PC-3 (cell line): ENCODE data around the gene WNK1. TPM values are rescaled to one million over a fixed set of nuclear protein-coding genes. Genes with fewer than 3 reads are reported as not detected.

Experiments
- ATAC-seq: fragments of 200-7000 bp; cut with Tn5 transposase; 2 replicates; pipeline ENCODE4 v1.9.1; 2020; ENCODE audit warnings: mild to moderate bottlenecking, moderate library complexity
- BruUV-seq: library from RNA; stranded (reverse); fragments of 400-500 nt; replicated peaks from 2 replicates; lab custom pipeline; 2021; lab: Mats Ljungman, UMichigan
- CTCF ChIA-PET: fragments of 300-600 bp; sonication (Branson Sonifier 250); formaldehyde crosslinking; loops from one replicate; lab custom pipeline; 2022; ENCODE audit warnings: antibody characterized with exemption; lab: Charles Lee
- POLR2A ChIA-PET: fragments of 300-600 bp; sonication (Branson Sonifier 250); formaldehyde crosslinking; loops from one replicate; lab custom pipeline; 2022; ENCODE audit warnings: antibody characterized with exemption; ENCODE audit not compliant: unreplicated experiment; lab: Charles Lee
- DNase-seq: peaks from one replicate; pipeline ENCODE4 v3.0.0-alpha.2; 2015
- H2AFZ ChIP-seq: fragments of 300-600 bp; sonication (generic); 2 replicates; pipeline ENCODE4 v1.6.0; 2016; ENCODE audit warnings: antibody characterized with exemption, low read length
- H3F3A ChIP-seq: fragments of 300-600 bp; sonication (generic); one replicate; pipeline ENCODE4 v1.6.0; 2017; ENCODE audit warnings: antibody characterized with exemption, low read length, control low read depth, mild to moderate bottlenecking; ENCODE audit not compliant: unreplicated experiment
- H3K27ac ChIP-seq: fragments of 300-600 bp; sonication (generic); 2 replicates; pipeline ENCODE4 v1.5.1; 2016; ENCODE audit warnings: mild to moderate bottlenecking, low read length
- H3K27me3 ChIP-seq: fragments of 300-600 bp; sonication (generic); 2 replicates; pipeline ENCODE4 v1.6.1; 2016; ENCODE audit warnings: low read length, mixed read lengths
- H3K36me3 ChIP-seq: fragments of 300-600 bp; sonication (generic); 2 replicates; pipeline ENCODE4 v1.6.1; 2016; ENCODE audit warnings: low read depth, mixed run types, low read length, mixed read lengths
- H3K4me1 ChIP-seq: fragments of 300-600 bp; sonication (generic); 2 replicates; pipeline ENCODE4 v1.5.1; 2016; ENCODE audit warnings: low read length; ENCODE audit not compliant: insufficient read depth
- H3K4me2 ChIP-seq: fragments of 300-600 bp; sonication (generic); 2 replicates; pipeline ENCODE4 v1.6.0; 2016; ENCODE audit warnings: low read length
- H3K4me3 ChIP-seq: fragments of 300-600 bp; sonication (generic); 2 replicates; pipeline ENCODE4 v1.5.1; 2016; ENCODE audit warnings: mild to moderate bottlenecking, low read length, mixed read lengths
- H3K79me2 ChIP-seq: fragments of 300-600 bp; sonication (generic); 2 replicates; pipeline ENCODE4 v1.6.1; 2017; ENCODE audit warnings: low read length, mixed read lengths
- H3K9ac ChIP-seq: fragments of 300-600 bp; sonication (generic); 2 replicates; pipeline ENCODE4 v1.6.0; 2016; ENCODE audit warnings: mild to moderate bottlenecking, low read length
- H3K9me2 ChIP-seq: fragments of 300-600 bp; sonication (generic); replicated peaks from 2 replicates; pipeline ENCODE4 v1.6.1; 2016; ENCODE audit warnings: mixed run types, low read length, mixed read lengths
- H3K9me3 ChIP-seq: fragments of 300-600 bp; sonication (generic); 2 replicates; pipeline ENCODE4 v1.6.1; 2016; ENCODE audit warnings: low read length, mixed read lengths
- H4K20me1 ChIP-seq: fragments of 300-600 bp; sonication (generic); 2 replicates; pipeline ENCODE4 v1.6.1; 2016; ENCODE audit warnings: low read length, mixed read lengths
- CTCF ChIP-seq: fragments of 300-600 bp; sonication (generic); conservative IDR thresholded peaks from 2 replicates; pipeline ENCODE4 v1.5.1; 2017; ENCODE audit warnings: antibody characterized with exemption, low read depth, mild to moderate bottlenecking, low read length
- EZH2 ChIP-seq: fragments of 300-600 bp; sonication (generic); IDR thresholded peaks from one replicate; pipeline ENCODE4 v1.6.1; 2017; ENCODE audit warnings: antibody characterized with exemption, mild to moderate bottlenecking, low read length; ENCODE audit not compliant: unreplicated experiment
- EZH2phosphoT487 ChIP-seq: fragments of 300-600 bp; sonication (generic); IDR thresholded peaks from 2 replicates; pipeline ENCODE4 v1.6.1; 2018; ENCODE audit warnings: mild to moderate bottlenecking, antibody characterized with exemption, low read length, borderline replicate concordance
- intact Hi-C: fragments of 100-400 bp; cut with micrococcal nuclease; formaldehyde crosslinking; loops from 2 replicates; pipeline ENCODE4 v1.9.0; 2023
- total RNA-seq: library from RNA; depleted of rRNA; stranded (reverse); fragments of >200 nt; gene quantifications from 2 replicates; pipeline ENCODE4 v1.2.3, GENCODE V29; 2014

Gene WNK1
- total RNA-seq, 1 experiment from 2014 or later = 44.5 TPM

DNA sequence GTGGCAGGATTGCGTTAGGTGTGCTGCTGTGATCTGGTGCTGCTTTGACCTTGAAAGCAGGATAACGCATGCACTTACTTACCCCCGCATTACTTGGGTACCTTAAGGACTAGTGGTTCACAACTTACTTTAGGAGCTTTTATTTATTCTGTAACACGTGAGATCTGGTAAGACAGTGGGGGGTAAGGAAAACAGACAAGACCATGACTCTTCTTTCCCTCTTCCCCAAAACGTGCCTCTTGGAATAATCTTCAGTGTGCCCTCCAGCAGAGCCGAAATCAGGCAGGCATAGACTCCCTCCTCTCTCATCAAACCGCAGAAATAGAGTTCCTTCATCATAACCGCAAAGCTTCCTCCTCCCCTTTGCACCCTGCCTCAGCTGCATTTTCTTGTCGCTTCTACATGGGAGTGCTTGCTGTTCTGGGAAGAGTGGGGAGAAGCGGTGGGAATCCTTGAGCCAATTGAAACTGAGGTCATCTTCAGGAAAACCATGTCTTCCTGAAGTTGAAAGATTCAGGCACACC lies 153.7 kb downstream of the WNK1 start:
- TF ChIP-seq EZH2 = no peak
- TF ChIP-seq CTCF = no peak
- no peak for TF ChIP-seq EZH2phosphoT487
- DNase-seq (no peak), ATAC-seq (no peak)
- Histone ChIP-seq H3K4me3 (no peak overlapping the region), H3K9me2 (no peaks in the 10 kb centered on the region), H4K20me1 (no peaks in the 10 kb centered on the region), H3K4me1 (no peaks in the 10 kb centered on the region; the same call in 1 of the 2 replicates), H3K9me3 (no peaks in the 10 kb centered on the region), H3K36me3 (peaks cover 47% of the 10 kb centered on the region), H3K27ac (no peak overlapping the region), H3K9ac (no peak overlapping the region), H2AFZ (no peak overlapping the region), H3F3A (no peaks in the 10 kb centered on the region), H3K27me3 (no peaks in the 10 kb centered on the region), H3K4me2 (no peak overlapping the region), H3K79me2 (no peaks in the 10 kb centered on the region)
- no TSS peak for BruUV-seq
- POLR2A ChIA-PET = no interaction called here
- intact Hi-C loops = no loop called here
- CTCF ChIA-PET = no interaction called here

- intact Hi-C loops = no loop called here
- Histone ChIP-seq H3F3A (no peaks in the 10 kb centered on the region), H3K79me2 (no peaks in the 10 kb centered on the region), H4K20me1 (no peaks in the 10 kb centered on the region), H3K36me3 (peaks cover 47% of the 10 kb centered on the region; the same call in 1 of the 2 replicates), H2AFZ (no peak overlapping the region), H3K4me2 (no peak overlapping the region), H3K9me2 (no peaks in the 10 kb centered on the region), H3K27ac (no peak overlapping the region), H3K27me3 (no peaks in the 10 kb centered on the region), H3K9me3 (no peaks in the 10 kb centered on the region), H3K4me1 (peaks cover 3% of the 10 kb centered on the region), H3K4me3 (no peak overlapping the region), H3K9ac (no peak overlapping the region)
- ATAC-seq (no peak), DNase-seq (no peak)
- ChIA-PET CTCF (no interaction called here), POLR2A (no interaction called here)
- BruUV-seq = no TSS peak
- no peak for TF ChIP-seq EZH2phosphoT487
Observed at GRCh38 chr12:907413-908185, 155.2 kb downstream of the WNK1 start.

GRCh38 chr12:909861-910260 lies 157.5 kb downstream of the WNK1 start:
- no peak overlapping the region for H2AFZ ChIP-seq
- no peak overlapping the region for H3K4me3 ChIP-seq
- H3F3A ChIP-seq = peaks cover 10% of the 10 kb centered on the region
- ChIA-PET POLR2A (no interaction called here), CTCF (no interaction called here)
- H4K20me1 ChIP-seq = no peaks in the 10 kb centered on the region
- TF ChIP-seq EZH2 (no peak), EZH2phosphoT487 (no peak), CTCF (no peak)
- intact Hi-C loops = no loop called here
- ATAC-seq (no peak), DNase-seq (no peak)
- H3K4me1 ChIP-seq = peaks cover 24% of the 10 kb centered on the region
- H3K36me3 ChIP-seq = peaks cover 37% of the 10 kb centered on the region; the same call in 1 of the 2 replicates
- no peak overlapping the region for H3K27ac ChIP-seq
- H3K9me2 ChIP-seq = no peaks in the 10 kb centered on the region
- BruUV-seq = no TSS peak
- H3K9me3 ChIP-seq = no peaks in the 10 kb centered on the region
- H3K79me2 ChIP-seq = no peaks in the 10 kb centered on the region
- no peak overlapping the region for H3K9ac ChIP-seq
- no peak overlapping the region for H3K4me2 ChIP-seq
- H3K27me3 ChIP-seq = no peaks in the 10 kb centered on the region
